ENCODE data around the gene ADAM10.

ADAM10 gene

GRCh38 chr15:58715266-58715917 is 34.1 kb downstream of the ADAM10 start:
- no peak for DNase-seq (ENCODE audit: low read depth)

DNA sequence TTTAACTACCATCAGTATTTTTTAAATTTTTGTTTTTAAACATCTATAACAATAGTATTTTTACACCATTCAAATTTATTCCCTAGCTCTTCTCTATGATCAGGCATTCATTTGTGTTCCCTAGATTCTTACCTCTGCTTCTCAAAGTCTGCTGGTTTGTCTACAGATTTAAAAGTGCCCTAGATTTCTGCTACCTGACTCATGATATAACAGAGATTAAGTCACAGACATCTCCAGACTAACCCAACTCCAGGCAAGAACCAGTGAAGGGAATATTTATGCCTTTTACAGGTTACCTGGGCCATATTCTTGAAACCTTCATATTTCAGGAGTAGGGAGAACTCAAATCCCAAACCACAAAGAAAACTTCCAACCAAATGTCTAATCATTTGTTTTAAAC is 38.8 kb downstream of the ADAM10 start:
- DNase-seq (ENCODE audit: low read depth), result no peak

DNA sequence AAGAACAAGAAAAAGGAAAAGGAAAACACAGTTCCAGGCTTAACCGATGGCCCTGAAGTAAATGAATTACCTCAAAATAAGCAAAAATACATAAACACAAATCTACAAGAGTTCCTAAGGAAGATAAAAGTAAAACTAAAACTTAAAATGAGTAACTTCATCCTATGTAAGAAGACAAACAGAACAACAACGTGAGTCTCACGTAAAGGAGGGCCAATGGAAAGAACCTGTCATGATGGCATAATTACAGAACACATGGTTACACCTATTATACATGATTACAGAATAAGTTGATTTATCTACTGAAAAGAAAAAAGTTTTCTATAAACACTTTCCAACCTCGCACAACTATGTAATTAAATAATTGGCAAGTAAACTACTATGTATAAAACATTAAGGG is 42.1 kb downstream of the ADAM10 start:
- DNase-seq (ENCODE audit: low read depth), result no peak

DNA sequence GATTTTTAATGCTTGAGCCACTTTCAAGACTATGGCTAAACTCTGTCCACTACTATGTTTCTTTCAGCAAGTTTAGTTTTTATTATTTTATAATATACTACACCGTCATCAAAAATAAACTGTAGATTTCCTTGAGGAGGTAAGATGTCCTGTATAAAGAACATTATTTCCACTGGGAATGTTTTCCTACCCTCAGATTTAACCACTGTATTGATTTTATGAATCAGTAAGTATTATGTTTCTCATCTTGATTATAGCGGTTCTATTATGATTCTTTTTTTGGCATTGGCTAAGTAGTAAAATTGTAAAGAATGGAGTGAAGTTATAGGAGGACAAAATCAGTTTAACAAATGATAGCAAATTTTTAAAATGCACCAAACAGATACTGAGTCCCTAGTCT is 44.4 kb downstream of the ADAM10 start:
- DNase-seq (ENCODE audit: low read depth), result no peak

- DNase-seq (ENCODE audit: low read depth), result no peak
Observed at GRCh38 chr15:58704155-58704865, 45.2 kb downstream of the ADAM10 start.

DNA sequence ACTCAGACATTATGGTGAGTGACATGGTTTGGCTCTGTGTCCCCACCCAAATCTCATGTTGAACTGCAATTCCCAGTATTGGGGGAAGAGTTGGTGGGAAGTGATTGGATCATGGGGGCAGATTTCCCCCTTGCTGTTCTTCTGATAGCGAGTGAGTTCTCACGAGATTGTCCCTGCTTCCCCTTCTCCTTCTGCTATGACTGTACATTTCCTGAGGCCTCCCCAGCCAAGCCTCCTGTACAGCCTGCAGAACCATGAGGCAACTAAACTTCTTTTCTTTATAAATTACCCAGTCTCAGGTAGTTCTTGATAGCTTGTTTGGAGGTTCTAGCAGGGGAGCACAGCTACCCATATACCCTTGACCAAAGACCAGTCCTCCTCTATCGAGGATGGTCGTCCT is 45.9 kb downstream of the ADAM10 start:
- no peak for DNase-seq (ENCODE audit: low read depth)

DNA sequence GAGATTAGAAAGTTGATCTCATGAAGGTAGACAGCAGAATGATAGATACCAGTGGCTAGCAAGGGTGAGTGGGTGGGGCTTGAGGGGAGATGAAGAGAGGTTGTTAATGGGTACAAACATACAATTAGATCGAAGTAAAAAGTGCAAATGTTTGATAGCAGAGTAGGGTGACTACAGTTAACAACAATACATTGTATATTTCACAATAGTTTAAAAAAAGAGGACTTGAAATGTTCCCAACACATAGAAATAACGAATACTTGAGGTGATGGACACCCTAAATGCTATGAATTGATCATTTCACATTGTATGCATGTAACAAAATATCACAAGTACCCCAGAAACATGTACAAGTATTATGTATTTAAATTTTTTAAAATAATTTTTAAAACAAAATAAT is 47.3 kb downstream of the ADAM10 start:
- DNase-seq (ENCODE audit: low read depth), result no peak

DNA sequence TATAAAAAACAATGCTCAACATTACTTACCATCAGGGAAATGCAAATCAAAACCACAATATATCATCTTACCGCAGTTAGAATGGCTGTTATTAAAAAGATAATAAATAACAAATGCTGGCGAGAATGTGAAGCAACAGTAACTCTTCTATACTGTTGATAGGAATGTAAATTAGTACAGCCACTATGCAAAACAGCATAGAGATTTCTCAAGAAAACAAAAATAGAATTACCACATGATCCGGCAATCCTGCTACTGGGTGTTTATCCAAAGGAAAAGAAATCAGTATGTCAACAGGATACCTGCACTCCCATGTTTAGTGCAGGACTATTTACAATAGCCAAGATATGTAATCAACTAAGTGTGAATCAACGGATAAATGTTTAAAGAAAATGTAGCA is 48.1 kb downstream of the ADAM10 start:
- DNase-seq (ENCODE audit: low read depth), result no peak

DNA sequence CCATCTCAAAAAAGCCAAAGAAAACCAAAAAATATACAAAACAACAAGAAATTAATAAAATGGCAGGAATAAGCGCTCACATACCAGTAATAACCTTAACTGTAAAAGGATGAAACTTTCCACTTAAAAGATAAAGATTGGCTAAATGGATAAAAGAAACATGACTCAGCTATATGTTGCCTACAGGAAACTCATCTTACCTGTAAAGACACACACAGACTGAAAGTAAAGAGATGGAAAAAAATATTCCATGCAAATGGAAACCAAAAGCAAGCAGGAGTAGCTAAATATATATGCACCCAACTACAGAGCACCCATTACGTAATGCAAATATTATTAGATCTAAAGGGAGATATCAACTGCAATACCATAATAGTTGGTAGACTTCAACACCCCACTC is 49.7 kb downstream of the ADAM10 start:
- no peak for DNase-seq (ENCODE audit: low read depth)

- no peak for DNase-seq (ENCODE audit: low read depth)
Observed at GRCh38 chr15:58698887-58699641, 50.4 kb downstream of the ADAM10 start.

DNA sequence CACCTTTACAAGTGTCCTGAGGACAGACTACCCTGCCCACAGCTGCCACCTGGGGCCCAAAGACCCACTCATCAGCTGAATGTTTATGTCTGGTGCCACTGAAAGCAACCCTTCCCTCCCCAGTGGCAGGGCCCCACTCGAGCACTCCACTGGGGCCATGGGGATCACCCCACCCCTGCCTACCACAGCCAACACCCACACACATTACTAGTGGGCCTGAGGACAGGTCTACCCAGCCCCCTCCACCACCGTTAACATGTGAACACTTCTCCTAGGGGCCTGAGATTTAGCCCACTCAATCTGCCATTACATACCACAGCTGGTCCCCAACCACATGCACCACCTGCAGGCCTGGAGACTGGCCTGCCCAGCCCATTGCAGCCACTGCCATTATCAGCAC is 52.3 kb downstream of the ADAM10 start:
- no peak for DNase-seq (ENCODE audit: low read depth)

DNA sequence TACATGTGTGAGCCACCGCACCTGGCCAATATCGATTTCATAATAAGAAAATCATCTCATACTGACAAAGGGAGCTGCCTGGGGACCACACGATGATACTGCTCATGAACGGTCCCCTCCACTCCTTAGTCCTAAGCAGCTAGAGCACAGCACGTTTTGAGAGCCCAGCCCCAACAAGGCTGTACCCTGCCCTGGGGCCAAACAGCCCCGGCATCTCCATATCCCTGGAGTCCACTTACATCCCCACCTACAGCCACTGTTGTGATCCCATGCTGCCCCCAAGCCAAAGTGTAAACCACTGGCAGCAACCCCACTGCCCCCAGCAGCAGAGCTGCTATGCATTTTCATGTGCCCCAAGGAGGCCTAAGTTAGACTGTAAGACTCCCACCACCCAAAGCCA is 52.8 kb downstream of the ADAM10 start:
- no peak for DNase-seq (ENCODE audit: low read depth)

DNA sequence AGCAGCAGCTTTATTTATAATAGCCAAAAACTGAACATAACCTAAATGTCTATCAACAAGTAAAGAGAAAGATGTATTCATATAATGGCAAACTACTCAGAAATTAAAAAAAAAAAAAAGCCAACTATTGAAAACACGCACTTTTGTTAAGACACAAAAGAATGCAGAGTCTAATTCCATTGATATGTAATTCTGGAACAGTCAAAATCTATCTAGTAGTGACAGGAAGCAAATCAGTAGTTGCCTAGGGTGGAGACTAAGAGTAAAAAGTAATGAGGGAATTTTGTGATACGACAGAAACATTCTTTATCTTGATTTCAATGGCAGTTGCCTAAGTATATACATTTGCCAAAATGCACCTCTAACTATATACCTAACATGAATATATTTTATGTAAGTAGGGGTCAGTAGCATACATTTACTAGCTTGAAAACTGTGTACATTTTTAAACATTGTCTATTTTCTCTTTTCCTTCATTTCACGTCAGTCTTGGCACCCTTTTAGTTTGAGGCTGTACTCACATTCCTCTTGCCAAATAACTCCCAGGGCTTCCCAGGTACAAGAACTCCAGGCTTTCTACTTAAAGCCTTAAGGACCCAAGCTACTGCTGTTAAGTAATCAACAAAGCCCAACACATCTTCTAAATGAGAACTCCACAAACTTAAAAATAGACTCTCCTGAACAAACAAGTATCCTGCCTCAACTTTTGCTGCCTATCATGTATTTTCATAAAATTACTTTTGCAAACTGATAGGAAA is 54.7 kb downstream of the ADAM10 start:
- DNase-seq (ENCODE audit: low read depth), result no peak

GRCh38 chr15:58690703-58691102 is 58.8 kb downstream of the ADAM10 start:
- no peak for DNase-seq (ENCODE audit: low read depth)

DNA sequence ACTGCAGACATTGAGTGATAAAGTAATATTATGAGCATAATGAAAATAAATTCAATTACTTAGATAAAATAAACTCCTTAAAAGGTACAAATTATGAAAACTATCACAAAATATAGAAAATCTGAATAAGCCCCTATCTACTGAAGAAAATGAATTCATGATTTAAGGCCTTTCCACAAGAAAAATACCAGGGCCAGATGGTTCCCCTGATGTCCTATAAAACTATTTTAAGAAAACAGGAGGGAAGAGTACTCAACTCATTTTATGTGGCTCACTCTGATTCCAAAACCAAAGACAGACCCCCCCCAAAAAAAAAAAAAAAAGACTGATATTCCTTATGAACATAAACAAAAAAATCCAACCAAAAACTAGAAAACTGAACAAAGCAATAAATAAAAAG is 59.9 kb downstream of the ADAM10 start:
- DNase-seq (ENCODE audit: low read depth), result no peak

- no peak for DNase-seq (ENCODE audit: low read depth)
Observed at GRCh38 chr15:58686286-58686685, 63.2 kb downstream of the ADAM10 start.

DNA sequence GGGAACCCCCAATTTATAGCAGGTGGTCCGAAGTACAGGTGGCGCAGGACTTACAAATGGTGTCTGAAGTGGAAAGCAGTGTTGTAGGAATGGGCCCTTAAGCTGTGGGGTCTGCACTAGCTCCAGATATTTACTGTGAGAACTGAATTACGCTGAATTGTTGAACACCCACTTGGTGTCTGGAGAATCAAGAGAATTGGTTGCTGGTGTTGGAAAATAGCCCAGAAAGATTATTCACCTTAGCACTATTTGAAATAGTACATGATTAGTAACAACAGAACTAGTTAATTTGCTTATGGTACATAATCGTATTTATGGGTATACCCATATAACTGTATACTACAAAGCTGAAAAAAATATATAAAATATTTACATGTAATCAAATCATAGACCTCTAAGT is 64.8 kb downstream of the ADAM10 start:
- no peak for DNase-seq (ENCODE audit: low read depth)

GRCh38 chr15:58684036-58684710 is 65.3 kb downstream of the ADAM10 start:
- no peak for DNase-seq (ENCODE audit: low read depth)

DNA sequence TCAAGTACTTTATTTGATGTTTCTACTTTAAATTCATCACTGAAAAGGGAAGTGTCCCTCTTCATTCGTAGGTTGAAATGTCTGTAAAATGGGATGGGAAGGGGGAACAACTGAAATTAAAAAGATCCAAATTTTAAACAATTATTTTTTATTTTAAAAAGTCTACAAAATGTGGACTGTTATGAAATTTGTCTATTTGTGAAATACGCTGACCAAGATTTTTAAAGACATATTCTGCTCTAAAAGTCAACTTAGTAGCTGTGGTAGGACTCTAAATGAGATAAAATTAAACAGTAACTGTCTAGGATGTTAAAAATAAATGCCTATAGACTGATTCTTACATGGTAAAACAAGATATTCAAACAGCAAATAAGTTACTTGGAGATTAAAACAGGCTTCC is 67.3 kb downstream of the ADAM10 start:
- DNase-seq (ENCODE audit: low read depth), result no peak

- DNase-seq (ENCODE audit: low read depth), result no peak
Observed at GRCh38 chr15:58678683-58679082, 70.8 kb downstream of the ADAM10 start.

GRCh38 chr15:58677426-58677825 is 72.1 kb downstream of the ADAM10 start:
- no peak for DNase-seq (ENCODE audit: low read depth)

DNA sequence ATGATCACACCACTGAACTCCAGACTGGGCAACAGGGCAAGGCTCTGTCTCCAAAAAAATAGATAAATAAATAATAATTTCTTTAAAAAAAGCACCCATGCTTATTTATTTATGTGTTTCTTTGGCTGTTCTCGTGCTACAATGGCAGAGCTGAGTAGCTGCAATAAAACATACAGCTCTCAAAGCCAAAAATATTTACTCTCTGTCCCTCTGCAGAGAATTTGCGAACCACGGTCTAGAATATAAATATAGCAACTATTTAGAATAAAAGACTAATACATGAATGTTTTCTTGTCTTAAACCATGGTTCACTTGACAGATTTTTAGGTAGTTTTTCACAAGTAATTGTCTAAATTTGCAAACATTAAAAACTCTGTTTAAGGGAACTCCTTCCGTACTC is 72.7 kb downstream of the ADAM10 start:
- DNase-seq (ENCODE audit: low read depth), result no peak
